Keratinocyte (primary cell): ENCODE measurements around the gene HPCAL1. TPM values are rescaled to one million over a fixed set of nuclear protein-coding genes. Genes with fewer than 3 reads are reported as not detected.
A peak's percentile ranks its signal among the peaks of the same experiment; 100 is the strongest.

ENCODE experiments used
- DNase-seq: peaks from one replicate; pipeline ENCODE4 v3.0.0-alpha.2; 2011; ENCODE audit warnings: low read depth, missing footprints, low spot score
- FAIRE-seq: peaks from 2 replicates; lab custom pipeline; 2011; peaks lifted over from hg19 to GRCh38; lab: Jason Lieb, UNC
- H2AFZ ChIP-seq: 2 replicates; pipeline ENCODE4 v1.6.0; 2012; ENCODE audit warnings: low read length, control low read depth, inconsistent platforms; ENCODE audit not compliant: control insufficient read depth
- H3K27ac ChIP-seq: 2 replicates; pipeline ENCODE4 v1.5.1; 2011; ENCODE audit warnings: low read length; ENCODE audit not compliant: control insufficient read depth, insufficient read depth
- H3K27me3 ChIP-seq: 3 replicates; pipeline ENCODE4 v1.6.0; 2011; ENCODE audit warnings: low read length; ENCODE audit not compliant: control insufficient read depth, insufficient read depth; ENCODE audit errors: extremely low read depth
- H3K36me3 ChIP-seq, 2 experiments: 2 replicates in 1 of 2; 3 replicates in 1 of 2; pipeline ENCODE4 v1.5.1; 2011; ENCODE audit warnings: low read length in 2 of 2, mild to moderate bottlenecking in 1 of 2; ENCODE audit not compliant: control insufficient read depth in 2 of 2, insufficient read depth in 2 of 2; ENCODE audit errors: extremely low read depth in 1 of 2
- H3K4me1 ChIP-seq: 3 replicates; pipeline ENCODE4 v1.5.1; 2011; ENCODE audit warnings: low read length; ENCODE audit not compliant: control insufficient read depth, insufficient read depth; ENCODE audit errors: extremely low read depth
- H3K4me2 ChIP-seq: 3 replicates; pipeline ENCODE4 v1.6.0; 2011; ENCODE audit warnings: low read depth, low read length; ENCODE audit not compliant: control insufficient read depth, insufficient read depth; ENCODE audit errors: extremely low read depth
- H3K4me3 ChIP-seq, 3 experiments: fragments of 200-600 bp in 1 of 3; sonication (generic) in 1 of 3; 2 replicates in 2 of 3; 3 replicates in 1 of 3; pipeline ENCODE4 v1.5.1; 2011 to 2016; ENCODE audit warnings: low read length in 3 of 3, mild to moderate bottlenecking in 3 of 3, control low read depth in 2 of 3, inconsistent platforms in 1 of 3, low read depth in 1 of 3, mixed read lengths in 1 of 3, mixed run types in 1 of 3, moderate library complexity in 1 of 3; ENCODE audit not compliant: control insufficient read depth in 2 of 3, insufficient read depth in 2 of 3; ENCODE audit errors: extremely low read depth in 1 of 3
- H3K79me2 ChIP-seq: 2 replicates; pipeline ENCODE4 v1.6.0; 2012; ENCODE audit warnings: low read length; ENCODE audit not compliant: control insufficient read depth, insufficient read depth
- H3K9ac ChIP-seq: 3 replicates; pipeline ENCODE4 v1.6.0; 2011; ENCODE audit warnings: low read length; ENCODE audit not compliant: control insufficient read depth, insufficient read depth; ENCODE audit errors: extremely low read depth
- H3K9me1 ChIP-seq: 3 replicates; pipeline ENCODE4 v1.6.0; 2011; ENCODE audit warnings: low read length; ENCODE audit not compliant: control insufficient read depth, insufficient read depth; ENCODE audit errors: extremely low read depth
- H3K9me3 ChIP-seq: 2 replicates; pipeline ENCODE4 v1.5.1; 2012; ENCODE audit warnings: low read depth, low read length; ENCODE audit not compliant: control insufficient read depth
- H4K20me1 ChIP-seq: 3 replicates; pipeline ENCODE4 v1.6.0; 2011; ENCODE audit warnings: low read length; ENCODE audit not compliant: control insufficient read depth, insufficient read depth; ENCODE audit errors: extremely low read depth
- CTCF ChIP-seq, 3 experiments: IDR thresholded peaks in 1 of 3; conservative IDR thresholded peaks in 1 of 3; optimal IDR thresholded peaks in 1 of 3; 2 replicates in 2 of 3; 3 replicates in 1 of 3; pipeline versions ENCODE3 to v1.5.1; 2011; ENCODE audit warnings: low read length in 3 of 3, mild to moderate bottlenecking in 3 of 3, moderate library complexity in 2 of 3, control low read depth in 1 of 3, inconsistent platforms in 1 of 3; ENCODE audit not compliant: insufficient read depth in 2 of 3; ENCODE audit errors: extremely low read depth in 1 of 3
- EZH2 ChIP-seq: IDR thresholded peaks from one replicate; pipeline ENCODE4 v1.6.1; 2012; ENCODE audit warnings: inconsistent platforms, mild to moderate bottlenecking, low read length, moderate library complexity
- dilution Hi-C: fragments of 300-500 bp; cut with MboI; formaldehyde crosslinking; loops from one replicate; pipeline ENCODE4 v1.7.0; 2020; ENCODE audit warnings: low sequenced_read_pairs; ENCODE audit not compliant: extremely low pct_ligation_motif_present
- polyA plus RNA-seq, 5 experiments: library from polyadenylated mRNA; depleted of rRNA in 3 of 5; stranded (reverse) in 3 of 5; stranded (forward) in 1 of 5; unstranded in 1 of 5; fragments of >200 nt; gene quantifications; 1 replicate in 1 of 5; 2 replicates in 3 of 5; 3 replicates in 1 of 5; pipeline versions ENCODE4 v1.2.1 to v1.2.3, GENCODE V29; 2011 to 2012; ENCODE audit warnings: missing spikeins in 2 of 5, low read depth in 1 of 5, low replicate concordance in 1 of 5

Gene HPCAL1
- polyA plus RNA-seq, 1 donor (not counting 4 experiments of a cell fraction or from before 2014, with no cell fraction given) = 18.0 TPM

GRCh38 chr2:10392548-10392947, 89.8 kb downstream of the HPCAL1 start:
- H4K20me1 ChIP-seq = no peaks in the 10 kb centered on the region
- H2AFZ ChIP-seq = no peak overlapping the region
- TF ChIP-seq CTCF (optimal IDR thresholded peaks at IDR 0.05 in 1 of 3, IDR thresholded peaks at IDR 0.05 in 1 of 3, conservative IDR thresholded peaks at IDR 0.05 in 1 of 3; ENCODE audit: extremely low read depth in 1 of 3, insufficient read depth in 2 of 3, low read length in 3 of 3) (no peak), EZH2 (no peak)
- no peak overlapping the region for H3K4me3 ChIP-seq
- no peaks in the 10 kb centered on the region for H3K9me3 ChIP-seq
- peaks cover 1 to 4% of the 10 kb centered on the region in 2 experiments for H3K36me3 ChIP-seq
- peaks cover 5% of the 10 kb centered on the region for H3K79me2 ChIP-seq
- no peak overlapping the region for H3K27ac ChIP-seq
- FAIRE-seq = no peak
- no peak for DNase-seq
- H3K27me3 ChIP-seq = no peaks in the 10 kb centered on the region
- H3K9me1 ChIP-seq = peaks cover 6% of the 10 kb centered on the region
- dilution Hi-C loops = no loop called here
- H3K4me1 ChIP-seq = peaks cover 36% of the 10 kb centered on the region
- no peak overlapping the region for H3K4me2 ChIP-seq
- no peak overlapping the region for H3K9ac ChIP-seq

GRCh38 chr2:10392951-10393639, 90.4 kb downstream of the HPCAL1 start:
- DNase-seq (no peak), FAIRE-seq (no peak)
- Histone ChIP-seq H3K9ac (no peak overlapping the region), H3K27ac (peak overlapping the region; percentile 13), H3K36me3 (peaks cover 1 to 4% of the 10 kb centered on the region in 2 experiments), H3K9me3 (no peaks in the 10 kb centered on the region), H3K4me2 (peak overlapping the region; percentile 12), H3K79me2 (peaks cover 4% of the 10 kb centered on the region), H3K4me3 (no peak overlapping the region), H3K27me3 (no peaks in the 10 kb centered on the region), H2AFZ (no peak overlapping the region), H3K9me1 (peaks cover 6% of the 10 kb centered on the region), H3K4me1 (peaks cover 36% of the 10 kb centered on the region), H4K20me1 (no peaks in the 10 kb centered on the region)
- dilution Hi-C loops = no loop called here
- TF ChIP-seq EZH2 = no peak
- no peak for TF ChIP-seq CTCF (optimal IDR thresholded peaks at IDR 0.05 in 1 of 3, IDR thresholded peaks at IDR 0.05 in 1 of 3, conservative IDR thresholded peaks at IDR 0.05 in 1 of 3; ENCODE audit: extremely low read depth in 1 of 3, insufficient read depth in 2 of 3, low read length in 3 of 3)
